Smooth muscle cell (in vitro differentiated cells): ENCODE measurements around the gene RNASET2. TPM values are rescaled to one million over a fixed set of nuclear protein-coding genes. Genes with fewer than 3 reads are reported as not detected.

Experiments used
- DNase-seq: peaks from one replicate; lab custom pipeline; 2025; ENCODE audit not compliant: unreplicated experiment; lab: John Stamatoyannopoulos, UW
- H2AFZ ChIP-seq: fragments of 200-600 bp; sonication (generic); 2 replicates; pipeline ENCODE4 v1.6.0; 2016; ENCODE audit warnings: antibody characterized with exemption, low read depth, mild to moderate bottlenecking
- H3F3A ChIP-seq: fragments of 200-600 bp; sonication (generic); 2 replicates; pipeline ENCODE4 v1.6.0; 2017; ENCODE audit warnings: antibody characterized with exemption, low read depth
- H3K27ac ChIP-seq: fragments of 200-600 bp; sonication (generic); 2 replicates; pipeline ENCODE4 v1.5.1; 2016; ENCODE audit warnings: low read depth, mild to moderate bottlenecking
- H3K27me3 ChIP-seq: fragments of 200-600 bp; sonication (generic); 2 replicates; pipeline ENCODE4 v1.6.1; 2016; ENCODE audit warnings: low read depth, mild to moderate bottlenecking
- H3K36me3 ChIP-seq: fragments of 200-600 bp; sonication (generic); 2 replicates; pipeline ENCODE4 v1.5.1; 2016; ENCODE audit warnings: low read depth
- H3K4me1 ChIP-seq: fragments of 200-600 bp; sonication (generic); 2 replicates; pipeline ENCODE4 v1.5.1; 2016; ENCODE audit warnings: low read depth
- H3K4me2 ChIP-seq: fragments of 200-600 bp; sonication (generic); 2 replicates; pipeline ENCODE4 v1.6.0; 2016; ENCODE audit warnings: mild to moderate bottlenecking
- H3K4me3 ChIP-seq: fragments of 200-600 bp; sonication (generic); 2 replicates; pipeline ENCODE4 v1.5.1; 2016; ENCODE audit warnings: mild to moderate bottlenecking
- H3K79me2 ChIP-seq: fragments of 200-600 bp; sonication (generic); 2 replicates; pipeline ENCODE4 v1.6.0; 2016; ENCODE audit warnings: low read depth, mild to moderate bottlenecking
- H3K9ac ChIP-seq: fragments of 200-600 bp; sonication (generic); 2 replicates; pipeline ENCODE4 v1.6.0; 2016; ENCODE audit warnings: low read depth
- H3K9me3 ChIP-seq: fragments of 200-600 bp; sonication (generic); replicated peaks from 2 replicates; pipeline ENCODE4 v1.5.1; 2016; ENCODE audit warnings: low read depth
- H4K20me1 ChIP-seq: fragments of 200-600 bp; sonication (generic); 2 replicates; pipeline ENCODE4 v1.6.0; 2016; ENCODE audit warnings: low read depth
- CTCF ChIP-seq: fragments of 200-600 bp; sonication (generic); IDR thresholded peaks from 2 replicates; pipeline ENCODE4 v1.5.1; 2017; ENCODE audit warnings: borderline replicate concordance, mild to moderate bottlenecking, antibody characterized with exemption; ENCODE audit not compliant: insufficient read depth, poor library complexity, severe bottlenecking
- WGBS: methylation state at CpG from one replicate; pipeline ENCODE4 v1.1.7; 2016; ENCODE audit warnings: low lambda C conversion rate; 5-methylcytosine and 5-hydroxymethylcytosine counted together
- polyA plus RNA-seq: library from polyadenylated mRNA; unstranded; fragments of >200 nt; fragmentation: Nextera tagmentation; extraction: Ambion mirVana; gene quantifications from 2 replicates; pipeline ENCODE4 v1.2.1, GENCODE V29; 2016
- total RNA-seq: library from RNA; depleted of rRNA; stranded (reverse); fragments of >200 nt; gene quantifications from 2 replicates; pipeline ENCODE4 v1.2.3, GENCODE V29; 2014

RNASET2 gene
- 16.8 and 20.6 TPM in 2 replicates for total RNA-seq
- 29.3 and 34.1 TPM in 2 replicates for polyA plus RNA-seq

- peak within 1 kb of the TSS; percentile 55 for H3K9ac ChIP-seq
- H3F3A ChIP-seq = no peaks in the 10 kb centered on the region
- H3K27me3 ChIP-seq = no peaks in the 10 kb centered on the region
- H3K27ac ChIP-seq = no peak within 1 kb of the TSS
- WGBS = under 1% methylated on average over 64 of the region's 71 CpGs
- no peaks in the 10 kb centered on the region for H3K79me2 ChIP-seq
- H2AFZ ChIP-seq = peak within 1 kb of the TSS; percentile 87
- no peaks in the 10 kb centered on the region for H3K9me3 ChIP-seq
- H3K36me3 ChIP-seq = no peaks in the 10 kb centered on the region
- DNase-seq = peak; percentile 93
- H3K4me2 ChIP-seq = peak within 1 kb of the TSS; percentile 96
- H3K4me1 ChIP-seq = peaks cover 13% of the 10 kb centered on the region
- H3K4me3 ChIP-seq = peak within 1 kb of the TSS; percentile 85
- TF ChIP-seq CTCF = no peak
- no peaks in the 10 kb centered on the region for H4K20me1 ChIP-seq
These were observed at the start of gene RNASET2 for GRCh38 chr6:166956444-166957086. Gene RNASET2 (minus strand): TSS chr6:166956550. CDS start chr6:166956182, 368 bp downstream.

GRCh38 chr6:167005350-167006159, 49.2 kb upstream of the RNASET2 start:
- H3K4me2 ChIP-seq = no peak overlapping the region
- H3K4me3 ChIP-seq = no peak overlapping the region
- no peak overlapping the region for H3K27ac ChIP-seq
- DNase-seq = no peak
- WGBS = 92% methylated on average over 12 of the region's 12 CpGs
- peaks cover 3% of the 10 kb centered on the region for H4K20me1 ChIP-seq
- H2AFZ ChIP-seq = no peak overlapping the region
- no peaks in the 10 kb centered on the region for H3K27me3 ChIP-seq
- H3K36me3 ChIP-seq = peaks cover 7% of the 10 kb centered on the region
- H3K79me2 ChIP-seq = peaks cover 14% of the 10 kb centered on the region
- H3F3A ChIP-seq = no peaks in the 10 kb centered on the region
- H3K4me1 ChIP-seq = peaks cover 4% of the 10 kb centered on the region
- H3K9ac ChIP-seq = no peak overlapping the region
- TF ChIP-seq CTCF = no peak
- H3K9me3 ChIP-seq = no peaks in the 10 kb centered on the region

GRCh38 chr6:167000759-167001158, 44.4 kb upstream of the RNASET2 start:
- H3K4me1 ChIP-seq = peaks cover 11% of the 10 kb centered on the region
- H3K79me2 ChIP-seq = peaks cover 27% of the 10 kb centered on the region
- no peak overlapping the region for H3K27ac ChIP-seq
- H2AFZ ChIP-seq = no peak overlapping the region
- H3K36me3 ChIP-seq = peaks cover 7% of the 10 kb centered on the region
- H3K27me3 ChIP-seq = no peaks in the 10 kb centered on the region
- WGBS = 93% methylated on average over 2 of the region's 2 CpGs
- TF ChIP-seq CTCF = no peak
- peak overlapping the region; percentile 86 for H3K4me3 ChIP-seq
- no peaks in the 10 kb centered on the region for H3F3A ChIP-seq
- peaks cover 3% of the 10 kb centered on the region for H4K20me1 ChIP-seq
- DNase-seq = no peak
- no peak overlapping the region for H3K9ac ChIP-seq
- H3K4me2 ChIP-seq = peak overlapping the region; percentile 93
- no peaks in the 10 kb centered on the region for H3K9me3 ChIP-seq
